NCI-H1417 treated with DMSO at 0.1 percent for 48 hours (cell line): ENCODE data around the gene CYB5R4.
"Not testable (repeated sequence)": the region's sequence is repeated elsewhere in the genome, so short reads cannot be mapped to it uniquely, and the experiment has no call there.

Experiments used
- DNase-seq: peaks from one replicate; lab custom pipeline; 2025; lab: John Stamatoyannopoulos, UW

The CYB5R4 gene

DNA sequence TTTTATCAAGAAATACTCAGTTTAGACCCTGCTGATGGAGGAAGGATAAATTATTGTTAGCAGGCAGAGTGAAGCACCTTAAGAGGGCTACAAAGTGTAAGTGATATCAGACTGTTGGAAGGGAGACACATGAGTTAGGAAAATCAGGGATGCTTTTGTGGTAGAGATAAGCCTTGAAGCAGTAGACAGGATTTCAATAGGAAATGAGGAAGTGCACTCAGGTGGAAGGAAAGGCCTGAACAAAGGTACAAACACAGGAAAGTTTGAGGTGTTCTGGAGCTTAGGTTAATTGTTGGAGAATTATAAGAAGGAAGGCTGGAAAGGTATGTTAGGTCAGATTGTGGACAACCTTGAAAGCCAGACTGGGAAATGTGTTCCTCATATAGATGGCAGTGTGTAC is 7.6 kb downstream of the CYB5R4 start:
- no peak for DNase-seq

DNA sequence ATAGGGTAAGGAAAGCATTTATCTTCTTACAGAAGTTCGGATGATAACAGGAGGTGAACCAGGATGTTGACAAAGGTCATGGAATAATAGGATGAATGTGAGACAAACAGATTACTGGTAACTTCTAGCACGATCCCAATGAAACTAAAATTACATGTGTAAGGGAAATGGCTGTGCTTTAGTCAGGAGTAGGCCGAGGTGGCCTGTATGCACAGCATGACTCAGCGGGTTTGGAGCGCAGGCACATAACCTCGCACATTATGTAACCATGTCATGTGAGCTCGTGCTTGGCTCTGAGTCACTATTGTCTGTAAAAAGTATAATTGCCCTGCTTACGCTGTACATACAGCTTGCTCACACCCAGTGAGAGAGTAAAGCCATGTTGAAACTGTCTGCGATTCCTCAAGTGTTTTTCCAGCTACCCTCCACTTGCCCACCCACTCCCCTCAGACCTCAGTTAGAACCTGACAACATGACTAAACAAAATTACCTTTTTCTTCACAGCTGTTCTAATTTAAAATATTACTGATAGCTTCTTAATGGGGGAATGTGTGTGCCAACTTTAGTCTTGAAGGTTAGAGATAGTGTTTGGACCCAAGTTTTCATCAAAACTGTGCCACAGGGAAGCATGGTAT is 8.2 kb downstream of the CYB5R4 start:
- no peak for DNase-seq

DNA sequence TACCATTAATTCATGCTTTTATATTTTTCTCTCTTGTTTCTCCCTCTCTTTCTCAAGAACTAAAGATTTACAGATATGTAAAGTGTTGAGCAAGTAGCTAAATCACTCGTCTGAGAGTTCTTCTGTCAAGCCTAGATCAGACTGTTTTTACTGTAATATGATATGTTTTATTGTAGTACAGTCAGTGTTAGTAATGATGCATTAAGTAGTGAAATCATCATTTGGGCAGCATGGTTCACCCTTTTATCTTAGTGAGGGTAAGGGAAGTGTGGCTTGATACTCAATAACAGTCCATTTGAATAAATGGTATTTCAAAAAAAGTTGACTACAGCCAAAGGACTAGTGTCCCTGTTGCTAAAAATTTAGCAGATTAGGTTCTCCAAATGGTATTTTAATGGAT is 9.2 kb downstream of the CYB5R4 start:
- no peak for DNase-seq

- no peak for DNase-seq
Observed at GRCh38 chr6:83870649-83871048, 11.2 kb downstream of the CYB5R4 start.

DNA sequence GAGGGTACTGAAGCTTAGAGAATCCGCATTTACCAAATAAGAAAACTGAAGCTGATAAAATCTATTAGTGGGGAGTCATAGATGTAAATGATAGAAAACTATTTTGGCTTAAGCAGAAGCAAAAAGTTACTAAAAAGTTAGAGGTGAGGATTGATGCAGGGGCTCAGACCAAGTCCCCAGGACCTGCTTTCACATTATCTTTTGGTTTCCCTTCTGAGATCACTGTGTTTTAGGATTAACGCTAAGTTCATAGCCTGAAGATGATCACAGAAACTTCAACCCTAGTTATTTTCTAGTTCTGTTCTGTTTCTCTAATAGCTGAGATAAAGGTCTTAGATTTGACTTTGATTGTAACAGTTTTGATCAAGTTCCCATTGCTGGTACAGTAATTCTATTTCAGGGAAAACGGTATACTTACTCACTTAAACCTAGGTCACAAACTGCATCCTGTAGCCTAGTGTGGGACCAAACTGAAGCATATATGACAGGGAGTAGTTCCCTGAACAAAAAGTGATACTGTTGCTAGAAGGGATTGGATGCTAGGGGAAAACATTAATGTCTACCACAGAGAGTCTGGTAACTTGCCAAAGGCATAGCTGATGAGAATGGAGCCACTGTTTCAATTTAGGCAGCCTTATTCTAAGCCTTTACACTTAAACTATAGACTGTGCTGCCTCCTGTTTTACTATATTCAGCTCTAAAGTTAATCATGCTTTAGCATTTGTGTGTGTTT is 13.1 kb downstream of the CYB5R4 start:
- DNase-seq, result no peak

- no peak for DNase-seq
Observed at GRCh38 chr6:83873869-83874268, 14.4 kb downstream of the CYB5R4 start.

DNA sequence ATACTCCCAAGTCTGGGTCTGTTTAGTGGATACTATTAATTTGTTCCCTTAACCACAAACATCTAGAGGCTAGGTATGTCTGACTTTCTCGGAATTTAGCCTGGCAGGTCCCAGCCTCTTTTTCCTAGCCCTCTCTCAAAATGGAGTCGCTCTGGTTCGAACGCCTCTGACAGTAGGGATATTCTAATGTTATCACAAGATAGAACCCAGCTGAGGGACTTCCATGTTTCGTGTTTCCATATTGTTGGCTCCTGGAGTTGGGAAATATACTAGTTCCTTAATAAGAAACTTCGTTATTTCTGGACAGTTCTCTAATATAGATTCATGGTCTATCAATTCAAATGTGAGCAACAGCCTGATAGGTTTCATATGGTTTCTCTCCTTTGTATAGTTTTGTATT is 16.4 kb downstream of the CYB5R4 start:
- no peak for DNase-seq

GRCh38 chr6:83878902-83879644 is 19.6 kb downstream of the CYB5R4 start:
- DNase-seq, result no peak

DNA sequence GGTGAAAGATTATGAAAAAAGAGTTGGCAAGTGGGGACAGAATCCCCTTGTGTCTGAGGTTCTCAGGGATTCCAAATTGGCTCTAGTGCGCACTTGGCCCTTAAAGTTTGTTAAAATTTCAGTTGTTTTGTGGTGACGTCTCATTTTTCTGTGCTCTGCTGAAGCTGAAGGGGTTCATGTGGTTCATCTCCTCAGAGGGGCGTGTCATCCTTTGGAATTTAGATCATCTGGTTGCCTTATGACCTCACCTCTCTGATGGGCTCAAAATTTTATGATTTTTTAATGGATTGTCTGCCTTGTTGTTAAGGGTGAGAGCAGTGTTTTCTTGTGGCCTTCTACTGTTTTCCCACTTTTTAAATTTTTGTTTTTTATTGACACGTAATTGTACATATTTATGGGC is 20.3 kb downstream of the CYB5R4 start:
- DNase-seq, result no peak

DNA sequence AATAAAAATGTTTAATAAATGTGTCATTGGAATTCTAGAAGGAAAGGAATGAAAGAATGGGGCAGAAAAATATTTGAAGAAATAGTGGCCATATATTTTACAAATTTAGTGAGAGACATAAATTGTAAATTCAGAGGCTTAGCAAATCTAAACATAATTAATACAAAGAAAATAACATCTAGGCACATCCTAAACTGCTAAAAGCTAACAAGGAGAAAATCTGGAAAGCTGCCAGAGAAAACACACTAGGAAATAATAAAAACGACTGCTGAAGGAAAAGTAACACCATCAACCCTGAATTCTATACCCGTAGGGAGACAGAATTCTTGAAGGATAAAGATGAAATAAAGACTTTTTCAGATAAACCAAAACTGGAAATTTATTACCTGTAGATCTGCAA is 23.8 kb downstream of the CYB5R4 start:
- DNase-seq, result no peak

DNA sequence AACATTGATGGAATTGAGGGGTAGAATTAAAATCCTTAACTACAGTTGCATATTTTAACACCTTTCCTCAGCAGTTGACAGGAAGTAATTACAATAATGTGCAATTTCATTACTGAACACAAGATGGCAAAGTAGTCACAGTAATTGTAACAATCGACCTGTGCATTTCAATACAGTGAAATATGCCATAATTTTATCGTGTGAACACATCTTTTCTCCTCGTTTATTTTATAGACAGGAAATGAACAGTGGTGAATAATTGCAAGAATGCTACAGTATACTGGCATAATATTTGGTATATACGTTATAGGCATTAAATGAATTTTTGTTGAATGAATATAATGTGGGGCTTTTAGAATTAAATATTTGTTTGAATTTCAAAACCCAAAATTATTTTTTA is 25.0 kb downstream of the CYB5R4 start:
- peak; percentile 38 for DNase-seq

GRCh38 chr6:83885984-83886383 is 26.5 kb downstream of the CYB5R4 start:
- no peak for DNase-seq

GRCh38 chr6:83889621-83890020 is 30.1 kb downstream of the CYB5R4 start:
- no peak for DNase-seq

DNA sequence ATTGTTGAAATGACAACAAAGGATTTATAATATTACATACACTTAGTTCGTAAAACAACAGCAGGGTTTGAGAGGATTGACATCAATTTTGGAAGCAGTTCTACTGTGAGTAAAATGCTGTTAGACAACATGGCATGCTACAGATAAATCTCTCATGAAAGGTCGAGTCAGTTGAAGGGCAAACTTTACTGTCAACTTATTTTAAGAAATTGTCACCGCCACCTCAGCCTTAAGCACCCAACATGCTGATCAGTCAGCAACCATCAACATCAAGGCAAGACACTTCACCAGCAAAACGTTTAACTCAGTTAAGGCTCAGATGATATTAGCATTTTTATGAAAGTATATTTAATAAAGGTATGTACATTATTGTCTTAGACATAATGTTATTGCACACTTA is 31.0 kb downstream of the CYB5R4 start:
- DNase-seq, result no peak

DNA sequence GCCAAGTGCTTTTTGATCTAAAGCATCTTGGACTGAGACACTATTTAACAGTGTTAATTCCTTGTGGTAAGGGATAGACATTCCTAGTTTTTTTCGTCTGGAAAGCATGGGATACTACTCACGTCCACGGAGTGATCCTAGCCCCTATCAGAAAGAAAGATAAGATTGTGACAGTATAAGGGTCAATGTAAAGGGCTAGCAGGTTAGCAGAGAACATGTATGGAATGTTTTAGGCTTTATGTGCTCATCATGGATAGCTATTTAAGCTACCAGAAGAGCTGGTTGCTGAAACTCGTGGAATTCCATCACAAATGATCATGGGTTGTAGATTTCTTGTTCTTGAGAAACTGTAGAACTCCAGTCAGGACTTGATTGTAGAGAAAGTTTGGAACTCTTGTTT is 32.1 kb downstream of the CYB5R4 start:
- DNase-seq, result no peak

GRCh38 chr6:83893024-83893423 is 33.5 kb downstream of the CYB5R4 start:
- DNase-seq, result no peak

DNA sequence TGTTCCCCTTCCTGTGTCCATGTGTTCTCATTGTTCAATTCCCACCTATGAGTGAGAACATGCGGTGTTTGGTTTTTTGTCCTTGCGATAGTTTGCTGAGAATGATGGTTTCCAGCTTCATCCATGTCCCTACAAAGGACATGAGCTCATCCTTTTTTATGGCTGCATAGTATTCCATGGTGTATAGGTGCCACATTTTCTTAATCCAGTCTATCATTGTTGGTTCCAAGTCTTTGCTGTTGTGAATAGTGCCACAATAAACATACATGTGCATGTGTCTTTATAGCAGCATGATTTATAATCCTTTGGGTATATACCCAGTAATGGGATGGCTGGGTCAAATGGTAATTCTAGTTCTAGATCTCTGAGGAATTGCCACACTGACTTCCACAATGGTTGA is 37.6 kb downstream of the CYB5R4 start:
- DNase-seq, result not testable (repeated sequence)

DNA sequence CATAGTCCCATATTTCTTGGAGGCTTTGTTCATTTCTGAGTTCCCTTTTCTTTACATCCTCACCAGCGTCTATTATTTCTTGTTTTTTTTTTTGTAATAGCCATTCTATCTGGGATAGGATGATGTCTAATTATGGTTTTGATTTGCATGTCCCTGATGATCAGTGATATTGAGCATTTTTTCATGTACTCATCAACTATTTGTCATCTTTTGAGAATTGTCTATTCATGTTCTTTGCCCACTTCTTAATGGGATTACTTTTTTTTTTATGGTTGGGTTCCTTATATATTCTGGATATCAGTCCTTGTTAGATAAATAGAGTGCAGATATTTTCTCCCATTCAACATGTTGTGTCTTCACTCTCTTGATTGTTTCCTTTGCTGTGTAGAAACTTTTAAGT is 42.1 kb downstream of the CYB5R4 start:
- no peak for DNase-seq

DNA sequence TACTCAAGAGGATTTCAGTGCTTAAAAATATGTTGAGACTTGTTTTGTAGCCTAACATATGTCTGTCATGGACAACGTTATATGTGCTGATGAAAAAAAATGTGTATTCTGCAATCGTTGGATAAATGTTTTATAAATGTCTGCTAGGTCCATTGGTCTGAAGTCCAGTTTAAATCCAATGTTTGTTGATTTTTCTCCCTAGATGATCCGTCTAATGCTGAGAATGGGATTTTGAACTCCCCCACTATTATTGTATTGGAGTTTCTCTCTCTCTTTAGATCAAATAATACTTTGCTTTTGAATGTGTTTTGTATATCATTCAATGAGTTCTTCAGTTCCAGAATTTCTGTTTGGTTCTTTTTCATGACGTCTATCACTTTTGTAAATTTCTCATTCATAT is 44.9 kb downstream of the CYB5R4 start:
- no peak for DNase-seq

- no peak for DNase-seq
Observed at GRCh38 chr6:83905648-83906047, 46.2 kb downstream of the CYB5R4 start.

- DNase-seq, result not testable (repeated sequence)
Observed at GRCh38 chr6:83907623-83908390, 48.3 kb downstream of the CYB5R4 start.

DNA sequence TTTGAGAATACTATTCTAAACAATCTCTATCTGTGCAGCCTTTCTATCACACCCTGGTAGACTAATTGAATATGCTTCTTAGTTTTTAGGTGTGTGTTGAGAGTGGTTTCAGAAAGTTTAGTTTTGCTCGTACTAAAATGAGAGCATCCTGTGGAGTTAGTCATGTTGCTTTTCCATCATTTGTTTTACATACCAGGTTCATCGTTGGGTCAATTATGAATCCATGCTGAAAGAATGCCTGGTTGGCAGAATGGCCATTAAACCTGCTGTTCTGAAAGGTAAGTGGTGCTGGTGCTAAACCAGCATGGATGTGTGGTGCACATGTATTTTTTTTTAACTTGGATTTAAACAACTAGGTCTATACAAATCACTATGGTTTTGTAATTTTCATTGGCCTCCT is 49.3 kb downstream of the CYB5R4 start:
- DNase-seq, result no peak

- no peak for DNase-seq
Observed at GRCh38 chr6:83911278-83911677, 51.8 kb downstream of the CYB5R4 start.
